Colonic mucosa (tissue), 4 donors: Measurements from ENCODE around the gene TRIM9. TPM values are rescaled to one million over a fixed set of nuclear protein-coding genes. Genes with fewer than 3 reads are reported as not detected.

ENCODE experiments used
- DNase-seq: peaks from one replicate; pipeline ENCODE4 v3.0.0-alpha.2; 2020
- H3K27ac ChIP-seq: fragments of 200-600 bp; one replicate; pipeline ENCODE4 v1.8.0; 2021
- H3K27me3 ChIP-seq: fragments of 200-600 bp; one replicate; pipeline ENCODE4 v1.8.0; 2021
- H3K36me3 ChIP-seq: fragments of 200-600 bp; one replicate; pipeline ENCODE4 v1.8.0; 2021
- H3K4me1 ChIP-seq: fragments of 200-600 bp; one replicate; pipeline ENCODE4 v1.8.0; 2021; ENCODE audit warnings: mild to moderate bottlenecking
- H3K4me3 ChIP-seq: fragments of 200-600 bp; one replicate; pipeline ENCODE4 v1.8.0; 2021
- H3K9ac ChIP-seq, 2 donors: one replicate each; pipeline ENCODE4 v1.7.0; 2013; ENCODE audit warnings: control low read depth in 2 of 2, low read depth in 2 of 2, low read length in 2 of 2
- H3K9me3 ChIP-seq: fragments of 200-600 bp; one replicate; pipeline ENCODE4 v1.8.0; 2021
- intact Hi-C: fragments of 100-400 bp; cut with DNase I; formaldehyde crosslinking; loops from one replicate; pipeline ENCODE4 v1.14.1; 2022
- total RNA-seq, 2 donors: library from RNA; stranded (reverse); fragmentation: NEBNext Ultra II Directional in 1 of 2; extraction: Animal tissue kit (Norgen Biotek cat#: 25700) in 1 of 2; gene quantifications; one replicate each; pipeline ENCODE4 v1.2.1, GENCODE V29; 2021
- TF ChIP-seq, protein P1 (sequence below): fragments of 200-600 bp; IDR thresholded peaks from one replicate; pipeline ENCODE4 v1.8.0; 2022; ENCODE audit warnings: antibody characterized with exemption, mild to moderate bottlenecking
- donor health status: healthy.
- donor health status: DM: no; HTN: no; CAD: no.
- donor health status: DM: no; HTN: no; CAD: no.

Gene TRIM9
- total RNA-seq, 2 donors from 2014 or later: 0.49 to 0.66 TPM

DNA sequence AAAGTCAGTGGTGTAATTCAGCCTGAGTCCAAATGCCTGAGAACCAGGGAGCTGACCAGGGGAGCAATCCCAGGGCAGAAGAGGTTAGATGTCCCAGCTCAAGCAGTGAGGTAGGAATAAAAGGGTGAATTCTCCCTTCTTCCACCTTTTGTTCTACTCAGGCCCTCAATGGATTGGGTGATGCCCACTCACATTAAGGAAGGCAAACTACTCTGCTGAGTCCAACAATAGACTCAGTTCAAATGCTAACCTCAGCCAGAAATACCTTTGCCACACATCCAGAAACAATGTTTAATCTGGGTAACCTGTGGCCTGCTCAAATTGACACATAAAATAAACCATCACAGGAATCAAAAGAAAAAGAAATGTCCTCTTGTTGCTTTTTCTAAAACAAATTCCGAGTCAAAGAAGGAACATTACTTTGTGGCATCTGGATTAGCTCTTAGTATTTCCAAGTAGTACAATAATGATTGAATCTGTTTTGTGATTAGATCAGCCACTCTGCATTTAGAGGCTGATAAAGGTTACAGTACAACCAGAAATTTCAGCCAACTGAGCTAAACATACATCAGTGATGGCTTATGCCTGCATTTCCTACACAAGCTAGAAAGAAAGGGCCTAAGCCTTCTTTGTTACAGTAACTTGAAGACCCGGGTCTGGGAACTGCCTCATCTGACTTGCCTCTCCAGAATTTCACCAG lies 43.6 kb upstream of the TRIM9 start:
- H3K27me3 ChIP-seq: no peaks in the 10 kb centered on the region
- H3K4me1 ChIP-seq: no peaks in the 10 kb centered on the region
- no peak overlapping the region for H3K9ac ChIP-seq
- intact Hi-C loops: no loop called here
- no peak overlapping the region for H3K27ac ChIP-seq
- H3K9me3 ChIP-seq: no peaks in the 10 kb centered on the region
- DNase-seq: no peak
- no peak overlapping the region for H3K4me3 ChIP-seq
- H3K36me3 ChIP-seq: no peaks in the 10 kb centered on the region
- TF ChIP-seq, protein P1, sequence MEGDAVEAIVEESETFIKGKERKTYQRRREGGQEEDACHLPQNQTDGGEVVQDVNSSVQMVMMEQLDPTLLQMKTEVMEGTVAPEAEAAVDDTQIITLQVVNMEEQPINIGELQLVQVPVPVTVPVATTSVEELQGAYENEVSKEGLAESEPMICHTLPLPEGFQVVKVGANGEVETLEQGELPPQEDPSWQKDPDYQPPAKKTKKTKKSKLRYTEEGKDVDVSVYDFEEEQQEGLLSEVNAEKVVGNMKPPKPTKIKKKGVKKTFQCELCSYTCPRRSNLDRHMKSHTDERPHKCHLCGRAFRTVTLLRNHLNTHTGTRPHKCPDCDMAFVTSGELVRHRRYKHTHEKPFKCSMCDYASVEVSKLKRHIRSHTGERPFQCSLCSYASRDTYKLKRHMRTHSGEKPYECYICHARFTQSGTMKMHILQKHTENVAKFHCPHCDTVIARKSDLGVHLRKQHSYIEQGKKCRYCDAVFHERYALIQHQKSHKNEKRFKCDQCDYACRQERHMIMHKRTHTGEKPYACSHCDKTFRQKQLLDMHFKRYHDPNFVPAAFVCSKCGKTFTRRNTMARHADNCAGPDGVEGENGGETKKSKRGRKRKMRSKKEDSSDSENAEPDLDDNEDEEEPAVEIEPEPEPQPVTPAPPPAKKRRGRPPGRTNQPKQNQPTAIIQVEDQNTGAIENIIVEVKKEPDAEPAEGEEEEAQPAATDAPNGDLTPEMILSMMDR: no peak

DNA sequence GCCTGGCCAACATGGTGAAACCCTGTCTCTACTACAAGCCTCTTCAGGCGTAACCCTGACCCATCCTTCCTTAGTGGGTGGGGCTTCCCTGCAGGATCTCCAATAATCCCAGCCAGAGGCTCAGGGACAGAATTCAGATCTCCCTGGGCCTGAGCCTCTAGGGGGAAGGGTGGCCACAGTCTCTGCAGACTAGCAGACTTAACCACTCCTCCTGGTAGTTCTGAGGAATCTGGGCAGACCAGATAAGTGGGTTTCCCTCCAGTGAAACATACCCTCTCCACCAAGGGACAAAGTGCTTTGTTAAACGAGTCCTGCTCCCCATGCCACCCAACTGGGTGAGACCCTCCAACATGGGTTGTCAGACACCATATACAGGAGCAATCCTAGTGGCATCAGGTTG lies 36.6 kb upstream of the TRIM9 start:
- intact Hi-C loops: no loop called here
- H3K36me3 ChIP-seq: no peaks in the 10 kb centered on the region
- H3K9me3 ChIP-seq: no peaks in the 10 kb centered on the region
- no peak overlapping the region for H3K4me3 ChIP-seq
- no peak for DNase-seq
- no peak overlapping the region for H3K27ac ChIP-seq
- no peaks in the 10 kb centered on the region for H3K27me3 ChIP-seq
- TF ChIP-seq, protein P1: no peak
- H3K4me1 ChIP-seq: no peaks in the 10 kb centered on the region
- H3K9ac ChIP-seq: no peak overlapping the region

- Histone ChIP-seq H3K4me3 (no peak overlapping the region), H3K36me3 (no peaks in the 10 kb centered on the region), H3K27me3 (no peaks in the 10 kb centered on the region), H3K9me3 (no peaks in the 10 kb centered on the region), H3K4me1 (no peaks in the 10 kb centered on the region), H3K9ac (no peak overlapping the region), H3K27ac (no peak overlapping the region)
- no peak for DNase-seq
- intact Hi-C loops: no loop called here
- TF ChIP-seq, protein P1: no peak
These were observed 34.2 kb upstream of the TRIM9 start for GRCh38 chr14:51129130-51129529.

- no peaks in the 10 kb centered on the region for H3K4me1 ChIP-seq
- intact Hi-C loops: no loop called here
- no peaks in the 10 kb centered on the region for H3K9me3 ChIP-seq
- H3K4me3 ChIP-seq: no peak overlapping the region
- DNase-seq: no peak
- H3K27me3 ChIP-seq: no peaks in the 10 kb centered on the region
- no peak overlapping the region for H3K9ac ChIP-seq
- TF ChIP-seq, protein P1: no peak
- no peak overlapping the region for H3K27ac ChIP-seq
- no peaks in the 10 kb centered on the region for H3K36me3 ChIP-seq
These were observed 29.1 kb upstream of the TRIM9 start for GRCh38 chr14:51124029-51124428.

DNA sequence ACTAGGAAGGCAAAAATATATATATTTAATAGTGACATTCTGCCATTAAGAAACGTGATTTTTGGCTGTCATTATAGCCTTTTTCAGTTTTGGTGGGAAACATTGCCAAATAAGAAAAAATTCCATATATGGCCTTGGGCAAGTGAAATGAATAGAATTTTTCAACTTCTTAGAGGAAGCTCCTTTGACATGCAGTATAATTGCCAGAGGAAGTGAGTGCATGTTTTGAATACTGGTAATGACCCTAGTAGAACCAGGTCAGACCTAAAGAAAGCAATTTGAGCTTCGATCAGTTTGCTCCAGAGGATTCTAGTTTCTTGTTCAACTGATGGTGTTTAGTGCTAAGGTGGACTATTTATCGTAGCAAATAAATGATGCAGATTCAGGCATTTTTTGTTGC lies 26.2 kb upstream of the TRIM9 start:
- Histone ChIP-seq H3K9ac (no peak overlapping the region), H3K9me3 (no peaks in the 10 kb centered on the region), H3K36me3 (no peaks in the 10 kb centered on the region), H3K27ac (no peak overlapping the region), H3K4me3 (no peak overlapping the region), H3K27me3 (no peaks in the 10 kb centered on the region), H3K4me1 (no peaks in the 10 kb centered on the region)
- intact Hi-C loops: no loop called here
- TF ChIP-seq, protein P1: no peak
- no peak for DNase-seq
